Stomach smooth muscle (tissue), 2 donors: ENCODE measurements around the gene TIGIT.

ENCODE experiments used
- H3K27ac ChIP-seq: one replicate; pipeline ENCODE4 v1.7.0; 2013; ENCODE audit warnings: mild to moderate bottlenecking, low read length, inconsistent platforms
- H3K27me3 ChIP-seq, 2 donors: one replicate each; pipeline ENCODE4 v1.7.0; 2013; ENCODE audit warnings: low read length in 2 of 2; ENCODE audit not compliant: insufficient read depth in 2 of 2, control insufficient read depth in 1 of 2
- H3K36me3 ChIP-seq, 2 donors: one replicate each; pipeline ENCODE4 v1.7.0; 2013; ENCODE audit warnings: low read length in 2 of 2; ENCODE audit not compliant: control insufficient read depth in 2 of 2, insufficient read depth in 2 of 2
- H3K4me1 ChIP-seq: one replicate; pipeline ENCODE4 v1.7.0; 2013; ENCODE audit warnings: low read length; ENCODE audit not compliant: control insufficient read depth, insufficient read depth
- H3K4me3 ChIP-seq, 2 donors: one replicate each; pipeline ENCODE4 v1.7.0; 2013; ENCODE audit warnings: low read length in 2 of 2
- H3K9ac ChIP-seq, 2 donors: one replicate each; pipeline ENCODE4 v1.7.0; 2013; ENCODE audit warnings: low read length in 2 of 2, mild to moderate bottlenecking in 1 of 2
- H3K9me3 ChIP-seq, 2 donors: one replicate each; pipeline ENCODE4 v1.7.0; 2013; ENCODE audit warnings: low read length in 2 of 2; ENCODE audit not compliant: control insufficient read depth in 2 of 2
- donor health status: healthy.
- donor health status: Pancreatic carcinoma.

Gene TIGIT

GRCh38 chr3:114286266-114286665, 7.6 kb upstream of the TIGIT start:
- no peak overlapping the region for H3K27ac ChIP-seq
- H3K4me1 ChIP-seq, result no peaks in the 10 kb centered on the region
- H3K27me3 ChIP-seq, result peaks cover 0 to 2% of the 10 kb centered on the region in 2 donors
- no peak overlapping the region for H3K4me3 ChIP-seq
- no peaks in the 10 kb centered on the region for H3K9me3 ChIP-seq
- H3K36me3 ChIP-seq, result no peaks in the 10 kb centered on the region
- no peak overlapping the region for H3K9ac ChIP-seq

- no peak overlapping the region for H3K9ac ChIP-seq
- H3K4me1 ChIP-seq, result no peaks in the 10 kb centered on the region
- no peaks in the 10 kb centered on the region for H3K9me3 ChIP-seq
- H3K4me3 ChIP-seq, result no peak overlapping the region
- H3K36me3 ChIP-seq, result no peaks in the 10 kb centered on the region
- H3K27ac ChIP-seq, result no peak overlapping the region
- H3K27me3 ChIP-seq, result peaks cover 0 to 2% of the 10 kb centered on the region in 2 donors
Observed at GRCh38 chr3:114290911-114291901, 2.6 kb upstream of the TIGIT start.

- H3K9ac ChIP-seq, result no peak overlapping the region
- no peak overlapping the region for H3K27ac ChIP-seq
- no peaks in the 10 kb centered on the region for H3K36me3 ChIP-seq
- H3K4me1 ChIP-seq, result no peaks in the 10 kb centered on the region
- H3K4me3 ChIP-seq, result no peak overlapping the region
- H3K27me3 ChIP-seq, result peaks cover 0 to 2% of the 10 kb centered on the region in 2 donors
- H3K9me3 ChIP-seq, result no peaks in the 10 kb centered on the region
Observed at GRCh38 chr3:114294940-114295480, 1.2 kb downstream of the TIGIT start.

- no peaks in the 10 kb centered on the region for H3K4me1 ChIP-seq
- H3K36me3 ChIP-seq, result no peaks in the 10 kb centered on the region
- H3K27me3 ChIP-seq, result peaks cover 0 to 1% of the 10 kb centered on the region in 2 donors
- no peak overlapping the region for H3K27ac ChIP-seq
- H3K4me3 ChIP-seq, result no peak overlapping the region
- no peak overlapping the region for H3K9ac ChIP-seq
- H3K9me3 ChIP-seq, result no peaks in the 10 kb centered on the region
Observed at GRCh38 chr3:114295946-114296345, 2.1 kb downstream of the TIGIT start.

GRCh38 chr3:114299421-114299820, 5.6 kb downstream of the TIGIT start:
- Histone ChIP-seq H3K27ac (no peak overlapping the region), H3K9me3 (no peaks in the 10 kb centered on the region), H3K27me3 (no peaks in the 10 kb centered on the region), H3K9ac (no peak overlapping the region), H3K36me3 (no peaks in the 10 kb centered on the region), H3K4me1 (no peaks in the 10 kb centered on the region), H3K4me3 (no peak overlapping the region)

- Histone ChIP-seq H3K27ac (no peak overlapping the region), H3K36me3 (no peaks in the 10 kb centered on the region), H3K9ac (no peak overlapping the region), H3K4me1 (no peaks in the 10 kb centered on the region), H3K9me3 (no peaks in the 10 kb centered on the region), H3K4me3 (no peak overlapping the region), H3K27me3 (no peaks in the 10 kb centered on the region)
Observed at GRCh38 chr3:114299941-114300624, 6.3 kb downstream of the TIGIT start.

- Histone ChIP-seq H3K27ac (no peak overlapping the region), H3K9me3 (no peaks in the 10 kb centered on the region), H3K36me3 (no peaks in the 10 kb centered on the region), H3K4me1 (no peaks in the 10 kb centered on the region), H3K4me3 (no peak overlapping the region), H3K27me3 (no peaks in the 10 kb centered on the region), H3K9ac (no peak overlapping the region)
Observed at GRCh38 chr3:114307222-114307830, 13.5 kb downstream of the TIGIT start.

- Histone ChIP-seq H3K9ac (no peak overlapping the region), H3K27ac (no peak overlapping the region), H3K4me1 (no peaks in the 10 kb centered on the region), H3K4me3 (no peak overlapping the region), H3K36me3 (no peaks in the 10 kb centered on the region), H3K27me3 (no peaks in the 10 kb centered on the region), H3K9me3 (no peaks in the 10 kb centered on the region)
Observed at GRCh38 chr3:114307832-114308231, 14.0 kb downstream of the TIGIT start.

- Histone ChIP-seq H3K27ac (no peak overlapping the region), H3K4me1 (no peaks in the 10 kb centered on the region), H3K4me3 (no peak overlapping the region), H3K9ac (no peak overlapping the region), H3K36me3 (no peaks in the 10 kb centered on the region), H3K9me3 (no peaks in the 10 kb centered on the region), H3K27me3 (no peaks in the 10 kb centered on the region)
Observed at GRCh38 chr3:114308377-114308776, 14.5 kb downstream of the TIGIT start.

- Histone ChIP-seq H3K27me3 (no peaks in the 10 kb centered on the region), H3K9me3 (no peaks in the 10 kb centered on the region), H3K9ac (no peak overlapping the region), H3K4me3 (no peak overlapping the region), H3K4me1 (no peaks in the 10 kb centered on the region), H3K27ac (no peak overlapping the region), H3K36me3 (no peaks in the 10 kb centered on the region)
Observed at GRCh38 chr3:114308830-114309229, 15.0 kb downstream of the TIGIT start.
